Measurements from ENCODE around the gene KRT83.

Gene KRT83

GRCh38 chr12:52323001-52323400 is 1.8 kb upstream of the KRT83 start:
- Histone ChIP-seq H3K9me3 (no peaks in the 10 kb centered on the region), H3K27me3 (peaks cover 86% of the 10 kb centered on the region), H3K27ac (no peak overlapping the region), H3K4me1 (ENCODE audit: control insufficient read depth in 1 of 2, insufficient read depth in 1 of 2, low read depth in 1 of 2, low read length in 1 of 2) (no peaks in the 10 kb centered on the region), H3K4me3 (ENCODE audit: low read depth in 1 of 2, low read length in 1 of 2) (no peak overlapping the region), H3K36me3 (no peaks in the 10 kb centered on the region)
- TF ChIP-seq CTCF (IDR thresholded peaks at IDR 0.05), result no peak

GRCh38 chr12:52322069-52322468 is 871 bp upstream of the KRT83 start:
- Histone ChIP-seq H3K27ac (no peak overlapping the region), H3K4me3 (ENCODE audit: low read depth in 1 of 2, low read length in 1 of 2) (no peak overlapping the region), H3K9me3 (no peaks in the 10 kb centered on the region), H3K36me3 (no peaks in the 10 kb centered on the region), H3K27me3 (peaks cover 84% of the 10 kb centered on the region), H3K4me1 (ENCODE audit: control insufficient read depth in 1 of 2, insufficient read depth in 1 of 2, low read depth in 1 of 2, low read length in 1 of 2) (no peaks in the 10 kb centered on the region)
- no peak for TF ChIP-seq CTCF (IDR thresholded peaks at IDR 0.05)

GRCh38 chr12:52321418-52321817 is 220 bp upstream of the KRT83 start:
- no peak overlapping the region for H3K4me3 ChIP-seq (ENCODE audit: low read depth in 1 of 2, low read length in 1 of 2)
- H3K36me3 ChIP-seq, result no peaks in the 10 kb centered on the region
- H3K27ac ChIP-seq, result no peak overlapping the region
- no peak for TF ChIP-seq CTCF (IDR thresholded peaks at IDR 0.05)
- H3K4me1 ChIP-seq (ENCODE audit: control insufficient read depth in 1 of 2, insufficient read depth in 1 of 2, low read depth in 1 of 2, low read length in 1 of 2), result no peaks in the 10 kb centered on the region
- H3K9me3 ChIP-seq, result no peaks in the 10 kb centered on the region
- peaks cover 79% of the 10 kb centered on the region for H3K27me3 ChIP-seq

GRCh38 chr12:52319097-52319496 is 2.1 kb downstream of the KRT83 start:
- TF ChIP-seq CTCF (IDR thresholded peaks at IDR 0.05), result no peak
- H3K27me3 ChIP-seq, result peaks cover 63% of the 10 kb centered on the region
- no peaks in the 10 kb centered on the region for H3K36me3 ChIP-seq

GRCh38 chr12:52318241-52318990 is 2.8 kb downstream of the KRT83 start:
- no peak for TF ChIP-seq CTCF (IDR thresholded peaks at IDR 0.05)
- Histone ChIP-seq H3K36me3 (no peaks in the 10 kb centered on the region), H3K4me1 (ENCODE audit: control insufficient read depth in 1 of 2, insufficient read depth in 1 of 2, low read depth in 1 of 2, low read length in 1 of 2) (no peaks in the 10 kb centered on the region), H3K9me3 (no peaks in the 10 kb centered on the region), H3K27ac (no peak overlapping the region), H3K4me3 (ENCODE audit: low read depth in 1 of 2, low read length in 1 of 2) (no peak overlapping the region), H3K27me3 (peaks cover 62% of the 10 kb centered on the region)

More at GRCh38 chr12:52319097-52319496, 2.1 kb downstream of the KRT83 start:
- Histone ChIP-seq H3K4me1 (ENCODE audit: control insufficient read depth in 1 of 2, insufficient read depth in 1 of 2, low read depth in 1 of 2, low read length in 1 of 2) (no peaks in the 10 kb centered on the region), H3K27ac (no peak overlapping the region), H3K4me3 (ENCODE audit: low read depth in 1 of 2, low read length in 1 of 2) (no peak overlapping the region), H3K9me3 (no peaks in the 10 kb centered on the region)

All from neutrophil (primary cell).